K562 (cell line): ENCODE results near the gene SOS2. TPM values are rescaled to one million over a fixed set of nuclear protein-coding genes. Genes with fewer than 3 reads are reported as not detected.

Source experiments
- ATAC-seq: fragments of 200-7000 bp; cut with Tn5 transposase; 3 replicates; pipeline ENCODE4 v1.9.1; 2020; ENCODE audit warnings: moderate library complexity
- BruUV-seq: library from RNA; stranded (reverse); fragments of 400-500 nt; replicated peaks from 2 replicates; lab custom pipeline; 2021; lab: Mats Ljungman, UMichigan
- CTCF ChIA-PET: fragments of 300-600 bp; formaldehyde crosslinking; extraction: SDS; loops from one replicate; lab custom pipeline; 2021; ENCODE audit warnings: low intra/inter-chr PET ratio; lab: Yijun Ruan, JAX
- POLR2A ChIA-PET: fragments of 300-600, 350-650 bp; sonication (Branson Sonifier 250); formaldehyde crosslinking; extraction: SDS; loops from one replicate; lab custom pipeline; 2021; ENCODE audit warnings: antibody characterized with exemption, inconsistent platforms; lab: Yijun Ruan, JAX
- DNase-seq, 4 experiments: peaks; one replicate each; pipeline versions ENCODE4 v3.0.0 to v3.0.0-alpha.2; 2011 to 2018; ENCODE audit warnings: low spot score in 3 of 4, mixed read lengths in 3 of 4; ENCODE audit errors: extremely low read depth in 1 of 4
- FAIRE-seq: peaks from 2 replicates; lab custom pipeline; 2011; peaks lifted over from hg19 to GRCh38; lab: Jason Lieb, UNC
- H2AFZ ChIP-seq: 2 replicates; pipeline ENCODE4 v1.6.0; 2011; ENCODE audit warnings: low read depth, low read length, control low read depth, inconsistent platforms
- H3K27ac ChIP-seq: fragments of 200-600 bp; 3 replicates; pipeline ENCODE4 v1.8.0; 2011; ENCODE audit warnings: low read depth, mild to moderate bottlenecking, control low read depth, inconsistent platforms, low read length, moderate library complexity, mixed read lengths; ENCODE audit errors: extremely low read depth
- H3K27me3 ChIP-seq, 2 experiments: fragments of 300-600 bp in 1 of 2; 2 replicates in 1 of 2; 3 replicates in 1 of 2; pipeline versions ENCODE4 v1.6.0 to v1.8.0; 2011; ENCODE audit warnings: inconsistent platforms in 2 of 2, low read length in 2 of 2, mild to moderate bottlenecking in 1 of 2, mixed read lengths in 1 of 2, moderate library complexity in 1 of 2; ENCODE audit not compliant: control insufficient read depth in 2 of 2, insufficient read depth in 2 of 2
- H3K36me3 ChIP-seq: fragments of 300-600 bp; 3 replicates; pipeline ENCODE4 v1.8.0; 2011; ENCODE audit warnings: mild to moderate bottlenecking, low read length, inconsistent platforms; ENCODE audit not compliant: control insufficient read depth, insufficient read depth
- H3K4me1 ChIP-seq, 2 experiments: fragments of 200-600 bp in 1 of 2; replicated peaks in 1 of 2; 2 replicates in 1 of 2; 3 replicates in 1 of 2; pipeline versions ENCODE4 v1.5.1 to v1.8.0; 2011; ENCODE audit warnings: inconsistent platforms in 2 of 2, low read length in 2 of 2, mild to moderate bottlenecking in 1 of 2, mixed read lengths in 1 of 2, moderate library complexity in 1 of 2; ENCODE audit not compliant: control insufficient read depth in 2 of 2, insufficient read depth in 2 of 2
- H3K4me2 ChIP-seq: 2 replicates; pipeline ENCODE4 v1.6.1; 2011; ENCODE audit warnings: low read length, control low read depth, inconsistent platforms, mixed read lengths; ENCODE audit not compliant: insufficient read depth
- H3K4me3 ChIP-seq: fragments of 200-600 bp; sonication (generic), shearing (Covaris generic); 2 replicates; pipeline ENCODE4 v1.5.1; 2016; ENCODE audit warnings: control low read depth, inconsistent platforms
- H3K79me2 ChIP-seq: fragments of 200-600 bp; 3 replicates; pipeline ENCODE4 v1.8.0; 2011; ENCODE audit warnings: low read length, inconsistent platforms; ENCODE audit not compliant: control insufficient read depth, insufficient read depth
- H3K9ac ChIP-seq, 2 experiments: 2 replicates each; pipeline versions ENCODE4 v1.6.0 to v1.6.1; 2011; ENCODE audit warnings: low read depth in 2 of 2, low read length in 2 of 2, control low read depth in 1 of 2, inconsistent platforms in 1 of 2, mild to moderate bottlenecking in 1 of 2, mixed read lengths in 1 of 2; ENCODE audit not compliant: insufficient read depth in 1 of 2
- H3K9me1 ChIP-seq: one replicate; pipeline ENCODE4 v1.6.0; 2011; ENCODE audit warnings: inconsistent platforms, mild to moderate bottlenecking, low read length, moderate library complexity; ENCODE audit not compliant: control insufficient read depth, insufficient read depth
- H3K9me3 ChIP-seq: replicated peaks from 2 replicates; pipeline ENCODE4 v1.5.1; 2011; ENCODE audit warnings: low read depth, low read length, inconsistent platforms; ENCODE audit not compliant: control insufficient read depth, insufficient read depth
- H4K20me1 ChIP-seq: replicated peaks from 2 replicates; pipeline ENCODE4 v1.6.1; 2011; ENCODE audit warnings: low read length, inconsistent platforms, mixed read lengths; ENCODE audit not compliant: control insufficient read depth, insufficient read depth
- GABPA ChIP-seq: fragments of 200-800 bp; sonication (Bioruptor generic); conservative IDR thresholded peaks from 2 replicates; pipeline ENCODE4 v1.6.1; 2016; ENCODE audit warnings: low read depth, missing genetic modification characterization, missing compliant biosample characterization
- KAT8 ChIP-seq: fragments of 450-650 bp; IDR thresholded peaks from 2 replicates; pipeline ENCODE4 v1.6.1; 2016; ENCODE audit warnings: low read depth, mild to moderate bottlenecking
- KLF1 ChIP-seq: fragments of 450-650 bp; IDR thresholded peaks from 2 replicates; pipeline ENCODE4 v1.6.1; 2016; ENCODE audit warnings: missing genetic modification characterization, missing compliant biosample characterization
- MED1 ChIP-seq: sonication (generic); formaldehyde crosslinking; IDR thresholded peaks from 2 replicates; pipeline ENCODE4 v1.8.1; 2023; ENCODE audit warnings: missing genetic modification reagents, borderline replicate concordance
- NR2F6 ChIP-seq: fragments of 450-650 bp; formaldehyde crosslinking; IDR thresholded peaks from 2 replicates; pipeline ENCODE4 v1.4.0; 2020; ENCODE audit warnings: mild to moderate bottlenecking
- WHSC1 ChIP-seq: IDR thresholded peaks from one replicate; pipeline ENCODE4 v1.6.1; 2012; ENCODE audit warnings: low read length, control low read depth, inconsistent platforms
- ZNF311 ChIP-seq: fragments of 250-450 bp; sonication (Bioruptor Pico); IDR thresholded peaks from 2 replicates; pipeline ENCODE4 v1.4.0; 2020; ENCODE audit warnings: mild to moderate bottlenecking, moderate library complexity
- WGBS: fragments of 100-300 bp; shearing (Covaris generic); methylation state at CpG from one replicate; pipeline ENCODE4 v1.1.6; 2016; ENCODE audit warnings: low coverage, mixed read lengths; ENCODE audit not compliant: insufficient coverage; ENCODE audit errors: missing lambda C conversion rate; 5-methylcytosine and 5-hydroxymethylcytosine counted together
- in situ Hi-C: fragments of 300-500 bp; cut with MboI; formaldehyde crosslinking; loops from 4 replicates; pipeline ENCODE4 v1.15.0; 2018; ENCODE audit warnings: inconsistent platforms, mixed read lengths
- intact Hi-C: fragments of 100-400 bp; cut with micrococcal nuclease; formaldehyde crosslinking; loops from 2 replicates; pipeline ENCODE4 v1.14.2; 2022
- polyA plus RNA-seq, 8 experiments: library from polyadenylated mRNA; depleted of rRNA in 4 of 8; stranded (reverse) in 5 of 8; unstranded in 3 of 8; fragments of >200 nt; fragmentation: Nextera tagmentation in 2 of 8; fragmentation: Illumina TruSeq in 1 of 8; extraction: Ambion mirVana in 2 of 8; extraction: Trizol in 1 of 8; gene quantifications; 2 replicates each; pipeline versions ENCODE4 v1.2.1 to v1.2.3, GENCODE V29; 2011 to 2014; ENCODE audit warnings: inconsistent platforms in 1 of 8, missing spikeins in 1 of 8
- total RNA-seq, 7 experiments: library from RNA; depleted of rRNA in 6 of 7; stranded (reverse); fragments of >200 nt in 6 of 7; fragmentation: Illumina TruSeq in 2 of 7; extraction: Trizol in 2 of 7; gene quantifications; 2 replicates each; pipeline versions ENCODE4 v1.2.1 to v1.2.3, GENCODE V29; 2011 to 2021; ENCODE audit warnings: low replicate concordance in 1 of 7
- TF ChIP-seq, protein P1 (sequence below): fragments of 450-650 bp; IDR thresholded peaks from 2 replicates; pipeline ENCODE4 v1.6.1; 2016; ENCODE audit warnings: borderline replicate concordance
- TF ChIP-seq, protein P2 (sequence below), 2 experiments: fragments of 450-650 bp; IDR thresholded peaks; 2 replicates each; pipeline ENCODE4 v1.6.1; 2016; ENCODE audit warnings: mild to moderate bottlenecking in 2 of 2, borderline replicate concordance in 1 of 2, low read depth in 1 of 2, moderate library complexity in 1 of 2
- TF ChIP-seq, protein P3 (sequence below): fragments of 450-650 bp; IDR thresholded peaks from 2 replicates; pipeline ENCODE4 v1.6.1; 2016; ENCODE audit warnings: antibody characterized with exemption

The SOS2 gene
- total and polyA plus RNA-seq, 9 of the 15 experiments (the other 6 are each of a cell fraction or from before 2014, with no cell fraction given), result 2.2 to 13.1 (median 10.5) TPM

DNA sequence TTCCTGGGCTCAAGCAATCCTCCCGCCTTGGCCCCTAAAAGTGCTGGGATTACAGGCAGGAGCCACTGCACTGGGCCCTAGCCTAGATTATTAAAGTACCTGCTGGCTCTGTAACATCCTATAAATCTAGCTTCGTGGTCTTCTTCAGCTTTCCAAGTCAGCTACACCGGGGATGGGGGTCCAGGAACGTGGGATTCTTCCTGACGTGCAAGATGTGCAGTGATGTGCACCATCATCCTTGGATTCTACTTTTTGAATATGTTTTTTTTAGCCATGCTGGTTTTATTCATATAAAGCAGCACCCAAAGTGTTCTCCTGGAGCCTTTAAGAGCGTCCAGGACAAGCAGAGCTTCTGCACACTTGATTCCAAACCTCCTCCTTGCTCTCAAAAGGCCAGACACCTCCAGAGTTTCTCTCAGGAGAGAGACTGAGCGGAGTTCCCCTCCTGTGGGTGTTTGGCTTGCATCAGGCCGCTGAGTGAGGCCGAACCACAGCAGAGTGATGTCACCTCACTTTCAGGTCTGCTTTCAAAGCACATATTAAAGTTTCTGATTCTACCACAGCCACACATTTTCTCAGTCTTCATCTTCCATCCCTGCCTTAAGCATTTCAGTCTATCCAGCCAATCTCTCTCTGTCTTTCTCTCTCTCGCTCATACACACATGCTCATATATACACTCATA, 148.5 kb downstream of the SOS2 start:
- no peaks in the 10 kb centered on the region for H4K20me1 ChIP-seq
- H3K9ac ChIP-seq, result no peak overlapping the region
- ATAC-seq, result peak; percentile 25; the same call in 1 of the 3 replicates
- H3K79me2 ChIP-seq, result no peaks in the 10 kb centered on the region
- intact Hi-C loops, result no loop called here
- ChIA-PET CTCF (no interaction called here), POLR2A (interaction anchor here (1.1 kb wide), 1 partner anchor 183 kb away, joined by 3 read pairs; no protein-coding TSS in a partner anchor)
- no peaks in the 10 kb centered on the region for H3K27me3 ChIP-seq
- no peak overlapping the region for H3K27ac ChIP-seq
- peaks cover 0 to 11% of the 10 kb centered on the region in 2 experiments; a peak in 2 of 5 replicates for H3K4me1 ChIP-seq
- DNase-seq, result no peak
- in situ Hi-C loops, result no loop called here
- H3K9me1 ChIP-seq, result no peaks in the 10 kb centered on the region
- no TSS peak for BruUV-seq
- no peak overlapping the region for H3K4me3 ChIP-seq
- 58% methylated on average over 9 of the region's 10 CpGs for WGBS
- H3K36me3 ChIP-seq, result no peaks in the 10 kb centered on the region
- H2AFZ ChIP-seq, result no peak overlapping the region
- no peak overlapping the region for H3K4me2 ChIP-seq
- no peaks in the 10 kb centered on the region for H3K9me3 ChIP-seq
- FAIRE-seq, result no peak
- TF ChIP-seq MED1 (no peak), WHSC1 (no peak), KAT8 (no peak), NR2F6 (CRISPR knock-in tag) (no peak), KLF1 (tag) (no peak), ZNF311 (CRISPR knock-in tag) (no peak), GABPA (tag) (no peak)
- TF ChIP-seq, protein P1, sequence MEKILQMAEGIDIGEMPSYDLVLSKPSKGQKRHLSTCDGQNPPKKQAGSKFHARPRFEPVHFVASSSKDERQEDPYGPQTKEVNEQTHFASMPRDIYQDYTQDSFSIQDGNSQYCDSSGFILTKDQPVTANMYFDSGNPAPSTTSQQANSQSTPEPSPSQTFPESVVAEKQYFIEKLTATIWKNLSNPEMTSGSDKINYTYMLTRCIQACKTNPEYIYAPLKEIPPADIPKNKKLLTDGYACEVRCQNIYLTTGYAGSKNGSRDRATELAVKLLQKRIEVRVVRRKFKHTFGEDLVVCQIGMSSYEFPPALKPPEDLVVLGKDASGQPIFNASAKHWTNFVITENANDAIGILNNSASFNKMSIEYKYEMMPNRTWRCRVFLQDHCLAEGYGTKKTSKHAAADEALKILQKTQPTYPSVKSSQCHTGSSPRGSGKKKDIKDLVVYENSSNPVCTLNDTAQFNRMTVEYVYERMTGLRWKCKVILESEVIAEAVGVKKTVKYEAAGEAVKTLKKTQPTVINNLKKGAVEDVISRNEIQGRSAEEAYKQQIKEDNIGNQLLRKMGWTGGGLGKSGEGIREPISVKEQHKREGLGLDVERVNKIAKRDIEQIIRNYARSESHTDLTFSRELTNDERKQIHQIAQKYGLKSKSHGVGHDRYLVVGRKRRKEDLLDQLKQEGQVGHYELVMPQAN, result no peak
- TF ChIP-seq, protein P2, sequence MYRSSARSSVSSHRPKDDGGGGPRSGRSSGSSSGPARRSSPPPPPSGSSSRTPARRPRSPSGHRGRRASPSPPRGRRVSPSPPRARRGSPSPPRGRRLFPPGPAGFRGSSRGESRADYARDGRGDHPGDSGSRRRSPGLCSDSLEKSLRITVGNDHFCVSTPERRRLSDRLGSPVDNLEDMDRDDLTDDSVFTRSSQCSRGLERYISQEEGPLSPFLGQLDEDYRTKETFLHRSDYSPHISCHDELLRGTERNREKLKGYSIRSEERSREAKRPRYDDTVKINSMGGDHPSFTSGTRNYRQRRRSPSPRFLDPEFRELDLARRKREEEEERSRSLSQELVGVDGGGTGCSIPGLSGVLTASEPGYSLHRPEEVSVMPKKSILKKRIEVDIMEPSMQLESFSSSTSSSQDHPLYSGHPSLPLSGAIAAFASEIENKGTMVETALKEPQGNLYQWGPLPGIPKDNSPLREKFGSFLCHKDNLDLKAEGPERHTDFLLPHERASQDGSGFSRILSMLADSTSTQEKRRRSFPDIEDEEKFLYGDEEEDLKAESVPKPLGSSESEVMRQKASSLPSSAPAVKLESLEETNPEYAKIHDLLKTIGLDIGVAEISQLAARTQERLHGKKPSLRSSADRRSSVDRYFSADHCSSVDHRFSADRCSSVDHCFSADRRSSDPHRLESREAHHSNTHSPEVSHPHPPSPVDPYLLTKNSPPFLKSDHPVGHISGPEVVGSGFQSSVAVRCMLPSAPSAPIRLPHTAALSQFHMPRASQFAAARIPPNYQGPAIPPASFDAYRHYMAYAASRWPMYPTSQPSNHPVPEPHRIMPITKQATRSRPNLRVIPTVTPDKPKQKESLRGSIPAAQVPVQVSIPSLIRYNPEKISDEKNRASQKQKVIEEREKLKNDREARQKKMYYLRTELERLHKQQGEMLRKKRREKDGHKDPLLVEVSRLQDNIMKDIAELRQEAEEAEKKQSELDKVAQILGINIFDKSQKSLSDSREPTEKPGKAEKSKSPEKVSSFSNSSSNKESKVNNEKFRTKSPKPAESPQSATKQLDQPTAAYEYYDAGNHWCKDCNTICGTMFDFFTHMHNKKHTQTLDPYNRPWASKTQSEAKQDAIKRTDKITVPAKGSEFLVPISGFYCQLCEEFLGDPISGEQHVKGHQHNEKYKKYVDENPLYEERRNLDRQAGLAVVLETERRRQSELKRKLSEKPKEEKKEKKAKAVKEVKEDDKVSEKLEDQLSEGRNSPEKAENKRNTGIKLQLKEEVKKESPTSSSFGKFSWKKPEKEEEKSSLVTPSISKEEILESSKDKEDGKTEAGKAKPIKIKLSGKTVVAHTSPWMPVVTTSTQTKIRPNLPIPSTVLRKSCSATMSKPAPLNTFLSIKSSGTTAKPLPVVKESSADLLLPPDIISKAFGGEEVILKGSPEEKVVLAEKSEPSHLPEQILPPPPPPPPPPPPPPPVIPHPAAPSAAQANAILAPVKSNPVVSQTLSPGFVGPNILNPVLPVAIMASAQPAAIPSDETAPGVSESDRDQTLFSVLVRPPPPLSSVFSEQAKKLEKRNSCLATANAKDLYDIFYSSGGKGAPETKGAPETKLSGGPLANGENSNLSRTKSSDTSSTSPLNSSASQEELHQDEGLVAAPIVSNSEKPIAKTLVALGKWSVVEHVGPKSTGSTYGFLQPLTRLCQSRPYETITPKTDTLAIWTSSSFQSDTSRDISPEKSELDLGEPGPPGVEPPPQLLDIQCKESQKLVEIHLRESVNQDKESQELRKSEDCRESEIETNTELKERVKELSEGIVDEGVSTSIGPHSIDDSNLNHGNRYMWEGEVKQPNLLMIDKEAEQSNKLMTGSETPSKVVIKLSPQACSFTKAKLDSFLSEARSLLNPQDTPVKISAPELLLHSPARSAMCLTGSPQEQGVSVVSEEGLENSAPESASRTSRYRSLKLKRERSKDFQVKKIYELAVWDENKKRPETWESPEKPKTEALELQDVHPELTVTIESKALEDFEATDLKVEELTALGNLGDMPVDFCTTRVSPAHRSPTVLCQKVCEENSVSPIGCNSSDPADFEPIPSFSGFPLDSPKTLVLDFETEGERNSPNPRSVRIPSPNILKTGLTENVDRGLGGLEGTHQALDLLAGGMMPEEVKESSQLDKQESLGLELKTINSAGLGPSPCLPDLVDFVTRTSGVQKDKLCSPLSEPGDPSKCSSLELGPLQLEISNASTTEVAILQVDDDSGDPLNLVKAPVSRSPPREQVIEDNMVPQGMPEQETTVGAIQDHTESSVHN (IDR thresholded peaks at IDR 0.05; ENCODE audit: borderline replicate concordance in 1 of 2, low read depth in 1 of 2), result no peak
- TF ChIP-seq, protein P3, sequence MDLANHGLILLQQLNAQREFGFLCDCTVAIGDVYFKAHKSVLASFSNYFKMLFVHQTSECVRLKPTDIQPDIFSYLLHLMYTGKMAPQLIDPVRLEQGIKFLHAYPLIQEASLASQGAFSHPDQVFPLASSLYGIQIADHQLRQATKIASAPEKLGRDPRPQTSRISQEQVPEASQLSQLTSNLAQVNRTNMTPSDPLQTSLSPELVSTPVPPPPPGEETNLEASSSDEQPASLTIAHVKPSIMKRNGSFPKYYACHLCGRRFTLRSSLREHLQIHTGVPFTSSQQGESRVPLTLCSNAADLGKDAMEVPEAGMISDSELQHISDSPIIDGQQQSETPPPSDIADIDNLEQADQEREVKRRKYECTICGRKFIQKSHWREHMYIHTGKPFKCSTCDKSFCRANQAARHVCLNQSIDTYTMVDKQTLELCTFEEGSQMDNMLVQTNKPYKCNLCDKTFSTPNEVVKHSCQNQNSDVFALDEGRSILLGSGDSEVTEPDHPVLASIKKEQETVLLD, result no peak
